HG03045 (cell line): ENCODE results near the gene CORO2A.
"Not testable (repeated sequence)": the region's sequence is repeated elsewhere in the genome, so short reads cannot be mapped to it uniquely, and the experiment has no call there.

Source experiments
- ATAC-seq: cut with Tn5 transposase; IDR thresholded peaks from one replicate; pipeline ENCODE4 v1.9.1; 2021; ENCODE audit warnings: mild to moderate bottlenecking, moderate library complexity; ENCODE audit not compliant: unreplicated experiment

Gene CORO2A

DNA sequence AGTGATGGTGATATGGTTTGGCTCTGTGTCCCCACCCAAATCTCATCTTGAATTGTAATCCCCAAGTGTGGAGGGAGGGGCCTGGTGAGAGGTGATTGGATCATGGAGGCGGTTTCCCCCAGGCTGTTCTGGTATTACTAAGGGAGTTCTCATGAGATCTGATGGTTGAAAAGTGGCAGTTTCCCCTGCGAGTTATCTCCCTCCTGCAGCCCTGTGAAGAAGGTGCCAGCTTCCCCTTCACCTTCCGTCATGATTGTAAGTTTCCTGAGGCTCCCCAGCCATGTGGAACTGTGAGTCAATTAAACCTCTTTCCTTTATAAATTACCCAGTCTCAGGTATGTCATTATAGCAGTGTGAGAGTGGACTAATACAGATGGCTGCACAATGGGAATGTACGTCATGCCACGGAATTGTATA lies 17.9 kb downstream of the CORO2A start:
- not testable (repeated sequence) for ATAC-seq

DNA sequence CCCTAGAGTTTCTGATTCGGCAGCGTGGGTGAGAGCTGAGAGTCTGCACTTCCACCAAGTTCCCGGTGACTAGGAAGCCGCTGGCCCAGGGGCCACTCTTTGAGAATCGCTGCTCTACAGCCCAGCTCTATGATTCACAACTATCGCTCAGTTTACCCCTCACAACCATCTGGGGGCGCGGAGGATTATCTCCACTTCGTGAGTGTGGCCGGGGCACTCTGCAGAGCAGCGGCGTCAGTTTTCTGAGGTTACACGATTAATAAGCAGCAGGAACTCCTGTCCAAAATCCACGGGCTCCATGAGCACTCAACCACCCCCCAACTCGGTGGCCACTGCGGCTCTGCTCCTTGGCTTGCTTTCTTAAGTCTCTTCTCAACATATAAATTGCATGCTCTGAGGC lies 19.3 kb downstream of the CORO2A start:
- no peak for ATAC-seq

GRCh38 chr9:98172604-98173003 lies 19.8 kb downstream of the CORO2A start:
- no peak for ATAC-seq

DNA sequence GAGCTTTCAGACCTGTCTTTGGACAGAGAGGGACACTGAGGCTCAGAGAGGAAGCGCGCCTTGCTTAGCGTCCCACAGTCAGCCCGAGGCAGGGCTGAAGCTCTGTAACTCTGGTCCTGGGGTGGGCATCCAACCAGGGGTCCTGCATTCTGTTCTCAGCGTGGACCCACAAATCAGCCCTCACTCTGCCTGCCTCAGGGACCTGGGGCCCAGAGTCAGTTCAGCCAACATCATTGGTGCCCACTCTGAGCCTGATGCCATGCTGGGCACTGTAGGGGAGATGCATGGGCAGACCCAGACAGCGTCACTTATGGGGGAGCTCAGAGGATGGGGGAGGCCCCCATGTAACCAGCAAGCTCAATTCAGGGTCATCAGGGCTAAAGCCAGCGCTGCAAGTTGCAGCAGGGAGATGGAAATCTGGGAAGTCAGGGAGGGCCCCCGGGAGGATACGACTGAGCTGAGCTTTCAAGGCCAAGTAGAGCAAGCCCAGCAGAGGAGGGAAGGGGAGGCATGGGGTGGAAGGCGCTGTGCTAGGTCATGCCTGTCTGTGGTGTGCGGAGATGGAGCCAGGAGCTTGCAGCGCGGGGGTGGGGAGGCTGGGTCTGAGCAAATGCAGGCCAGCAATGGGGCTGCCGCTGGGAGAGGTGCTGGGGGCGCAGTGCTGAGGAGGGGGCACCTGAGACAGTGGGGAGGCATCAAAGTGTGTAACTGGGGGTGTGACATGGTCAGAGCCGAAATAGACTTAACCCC lies 21.1 kb downstream of the CORO2A start:
- no peak for ATAC-seq

DNA sequence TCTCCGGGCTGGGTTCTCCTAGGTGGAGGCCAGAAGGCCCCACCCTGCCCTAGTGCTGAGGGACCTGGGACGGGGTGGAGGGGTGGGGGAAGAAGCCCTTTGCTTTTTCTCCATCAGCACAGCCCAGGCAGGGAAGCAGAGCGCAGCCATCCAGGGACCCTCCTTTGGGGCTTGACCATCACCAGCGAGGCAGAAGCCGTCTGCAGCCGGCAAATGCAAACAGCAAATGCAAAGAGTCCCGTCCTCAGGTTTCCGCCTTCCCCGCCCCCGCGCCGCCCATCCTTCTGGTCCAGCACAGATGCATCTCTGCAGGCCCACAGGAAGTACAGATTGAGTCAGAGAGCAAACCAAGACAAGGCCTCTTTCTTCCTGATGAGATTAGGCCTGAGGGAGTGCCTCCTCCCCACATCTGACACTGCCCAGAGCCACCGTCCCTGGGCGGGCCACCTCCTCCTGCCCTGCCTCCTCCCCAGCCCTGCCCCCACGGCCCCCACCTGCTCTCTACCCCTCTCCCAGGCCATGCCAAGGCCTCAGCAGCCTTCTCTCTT lies 23.4 kb downstream of the CORO2A start:
- peak; percentile 80 for ATAC-seq

- ATAC-seq: no peak
Observed at GRCh38 chr9:98168153-98168780, 24.2 kb downstream of the CORO2A start.

DNA sequence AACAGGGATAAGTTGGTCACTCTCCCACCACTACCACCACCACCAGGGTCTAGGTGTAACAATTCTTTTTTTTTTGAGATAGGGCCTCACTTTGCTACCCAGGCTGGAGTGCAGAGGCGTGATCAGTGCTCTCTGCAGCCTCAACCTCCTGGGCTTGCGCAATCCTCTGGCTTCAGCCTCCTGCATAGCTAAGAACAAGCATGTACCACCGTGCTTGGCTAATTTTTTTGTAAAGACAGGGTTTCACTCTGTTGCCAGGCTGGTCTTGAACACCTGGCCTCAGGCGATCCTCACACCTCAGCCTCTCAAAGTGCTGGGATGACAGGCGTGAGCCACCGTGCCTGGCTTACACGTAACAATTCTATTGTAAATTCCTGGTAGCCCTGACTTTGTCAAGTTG lies 27.5 kb downstream of the CORO2A start:
- no peak for ATAC-seq

DNA sequence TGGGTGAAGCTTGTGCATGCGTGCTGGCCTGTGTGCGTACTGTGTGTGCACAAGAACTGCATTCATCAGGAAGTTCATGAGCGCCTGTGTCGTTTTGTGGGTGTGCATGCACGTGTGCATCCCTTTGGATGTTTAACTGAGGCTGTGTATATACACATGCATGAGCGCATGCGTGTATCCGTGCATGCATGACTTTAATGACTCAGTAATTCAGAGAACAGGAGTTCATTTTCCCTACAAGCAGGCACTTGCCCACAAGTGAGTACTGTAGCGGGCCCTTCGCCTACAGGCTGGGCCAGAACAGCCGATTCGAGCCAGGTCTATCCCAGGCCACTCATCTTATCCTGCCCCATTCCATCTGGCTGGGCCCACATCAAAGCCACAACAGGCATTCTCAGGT lies 29.8 kb downstream of the CORO2A start:
- no peak for ATAC-seq

- no peak for ATAC-seq
Observed at GRCh38 chr9:98161851-98162250, 30.6 kb downstream of the CORO2A start.

DNA sequence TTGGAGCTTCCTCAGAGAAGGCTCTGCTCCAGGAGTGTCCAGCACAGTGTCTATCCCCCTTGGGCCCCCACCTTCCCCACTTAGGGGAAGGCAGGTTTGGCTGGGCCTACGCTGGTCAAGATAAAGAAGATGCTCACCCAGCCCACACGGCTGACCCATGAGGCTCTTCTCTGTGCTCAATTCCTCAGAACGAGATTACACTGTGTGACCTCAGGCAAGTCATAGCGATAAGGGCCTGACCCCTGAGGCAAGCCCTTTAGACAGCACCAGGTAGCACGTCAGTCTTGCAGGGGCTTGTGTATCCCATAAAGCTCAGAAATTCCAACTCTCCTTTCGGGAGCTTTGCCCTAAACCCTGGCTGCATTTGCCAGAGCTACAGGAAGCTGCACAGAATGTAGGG lies 32.6 kb downstream of the CORO2A start:
- ATAC-seq: no peak

DNA sequence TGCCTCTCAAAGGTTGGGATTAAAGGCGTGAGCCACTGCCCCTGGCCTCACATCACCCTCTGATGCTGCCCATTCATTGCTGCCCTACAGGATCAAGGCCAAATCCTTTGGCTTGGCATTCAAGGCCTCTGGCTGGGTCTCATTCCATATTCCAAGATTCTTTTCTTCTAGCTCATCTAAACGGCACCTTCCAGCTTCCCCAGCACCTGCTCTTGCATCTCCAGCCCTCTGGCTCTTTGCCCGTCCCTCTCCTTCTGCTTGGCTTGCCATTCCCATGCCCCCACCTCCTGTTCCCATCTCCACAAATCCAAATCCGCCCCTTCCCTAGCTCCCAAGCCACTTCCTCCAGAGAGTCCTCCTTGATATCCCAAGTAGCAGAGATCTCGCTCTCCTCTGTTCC lies 33.1 kb downstream of the CORO2A start:
- no peak for ATAC-seq

- no peak for ATAC-seq
Observed at GRCh38 chr9:98158071-98158831, 34.2 kb downstream of the CORO2A start.

GRCh38 chr9:98157372-98157771 lies 35.1 kb downstream of the CORO2A start:
- no peak for ATAC-seq

DNA sequence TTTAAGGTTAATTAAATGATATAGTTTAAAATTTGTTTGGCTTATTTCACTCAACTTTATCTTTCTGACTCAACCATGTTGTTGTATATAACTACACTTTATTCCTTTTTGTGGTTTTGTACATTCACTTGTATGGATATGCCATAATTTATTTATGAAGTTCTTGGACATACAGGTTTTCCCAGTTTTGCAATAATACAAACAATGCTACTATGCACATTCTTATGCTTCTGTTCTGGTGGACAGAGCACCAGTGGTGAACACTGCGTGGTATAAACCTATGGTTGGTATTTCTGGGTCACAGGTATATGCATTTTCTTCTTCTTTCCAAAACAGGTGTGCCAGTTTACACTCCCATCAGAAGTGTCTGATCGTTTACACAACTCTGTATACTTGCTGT lies 37.8 kb downstream of the CORO2A start:
- no peak for ATAC-seq

DNA sequence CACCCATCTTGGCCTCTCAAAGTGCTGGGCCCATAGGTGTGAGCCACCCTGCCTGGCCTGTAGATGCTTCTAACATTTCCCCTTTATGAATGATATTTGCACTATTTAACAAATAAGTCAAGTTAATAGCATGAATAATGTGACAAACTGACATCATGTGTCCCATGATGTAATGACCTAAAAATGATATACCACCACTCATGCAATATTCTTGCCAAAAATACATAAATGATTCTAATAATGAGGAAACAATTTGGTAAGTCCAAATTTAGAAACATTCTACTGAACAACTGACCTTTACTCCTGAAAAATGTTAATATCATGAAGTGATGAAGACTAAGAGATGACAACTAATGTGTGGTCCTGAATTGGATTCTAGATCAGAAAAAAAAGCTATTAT lies 39.9 kb downstream of the CORO2A start:
- no peak for ATAC-seq

GRCh38 chr9:98150721-98151120 lies 41.7 kb downstream of the CORO2A start:
- no peak for ATAC-seq

DNA sequence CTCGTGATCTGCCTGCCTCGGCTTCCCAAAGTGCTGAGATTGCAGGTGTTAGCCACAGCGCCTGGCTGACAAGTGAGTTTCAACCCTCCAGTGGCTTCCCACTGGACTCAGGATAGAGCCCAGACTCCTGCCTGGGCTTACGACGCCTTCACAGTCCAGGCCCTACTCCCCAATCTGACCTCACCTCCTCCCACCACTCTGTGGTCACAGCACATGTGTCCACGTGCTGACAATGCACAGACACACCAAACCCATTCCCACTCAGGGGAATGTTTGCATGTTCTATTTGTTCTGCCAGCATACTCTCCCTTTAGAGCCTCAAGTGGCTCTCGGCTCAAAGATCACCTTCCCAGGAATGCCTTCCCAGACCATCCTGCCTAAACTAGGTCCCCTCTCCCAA lies 42.3 kb downstream of the CORO2A start:
- no peak for ATAC-seq

- ATAC-seq: no peak
Observed at GRCh38 chr9:98149422-98149821, 43.0 kb downstream of the CORO2A start.

GRCh38 chr9:98148486-98148885 lies 44.0 kb downstream of the CORO2A start:
- ATAC-seq: no peak

- ATAC-seq: no peak
Observed at GRCh38 chr9:98147582-98147981, 44.9 kb downstream of the CORO2A start.

- ATAC-seq: no peak
Observed at GRCh38 chr9:98146101-98146991, 46.1 kb downstream of the CORO2A start.
